ENCODE measurements around the gene NTSR1.

Gene NTSR1

GRCh38 chr20:62793757-62794006 is 85.0 kb downstream of the NTSR1 start:
- Mint-ChIP-seq H3K36me3 (ENCODE audit: low read depth) (peaks cover 12% of the 10 kb centered on the region), H3K27ac (no peak overlapping the region), H3K4me1 (peaks cover 25% of the 10 kb centered on the region), H3K27me3 (ENCODE audit: low read depth, poor library complexity) (peaks cover 40% of the 10 kb centered on the region), H3K4me3 (no peak overlapping the region), H3K9me3 (no peaks in the 10 kb centered on the region)
- TF ChIP-seq CTCF (IDR thresholded peaks at IDR 0.05), result no peak
- DNase-seq, result no peak

DNA sequence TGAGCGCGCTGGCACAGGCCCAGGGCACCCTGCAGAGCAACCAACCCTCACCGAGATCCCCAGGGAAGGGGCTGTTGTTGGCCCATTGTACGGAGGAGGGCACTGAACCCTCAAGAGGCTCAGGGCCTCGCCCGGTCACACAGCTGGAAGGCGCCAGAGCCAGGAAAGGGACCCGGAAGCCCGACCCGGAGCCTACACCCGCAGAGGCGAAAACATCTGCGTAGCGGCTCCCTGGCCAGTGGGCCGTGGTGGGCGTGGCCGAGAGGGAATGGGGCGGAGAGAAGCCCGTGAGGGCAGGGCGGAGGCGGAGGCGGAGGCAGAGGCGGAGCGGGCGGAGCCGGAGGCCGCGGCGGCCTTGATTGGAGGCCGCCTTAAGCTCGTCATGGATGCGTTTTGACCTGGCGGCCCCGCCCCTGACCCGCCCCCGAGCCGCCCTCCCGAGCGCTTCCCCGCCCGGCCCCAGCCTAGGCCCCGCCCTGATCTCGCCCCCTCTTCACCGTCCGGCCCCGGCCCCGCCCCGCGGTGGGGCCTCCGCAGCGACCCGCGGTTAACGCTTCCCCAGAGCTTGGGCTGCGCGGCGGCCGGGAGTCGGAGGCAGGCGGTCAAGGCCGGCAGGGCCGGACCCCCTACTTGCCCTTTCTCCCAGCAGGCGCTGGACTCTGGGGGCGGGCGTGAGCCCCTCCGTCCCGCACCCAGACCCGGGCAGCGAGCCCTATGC is 85.5 kb downstream of the NTSR1 start:
- DNase-seq, result peak; percentile 99
- peaks cover 17% of the 10 kb centered on the region for H3K36me3 Mint-ChIP-seq (ENCODE audit: low read depth)
- no peaks in the 10 kb centered on the region for H3K9me3 Mint-ChIP-seq
- H3K27me3 Mint-ChIP-seq (ENCODE audit: low read depth, poor library complexity), result peaks cover 37% of the 10 kb centered on the region
- peak overlapping the region; percentile 84 for H3K4me3 Mint-ChIP-seq
- TF ChIP-seq CTCF (IDR thresholded peaks at IDR 0.05), result no peak
- peaks cover 22% of the 10 kb centered on the region for H3K4me1 Mint-ChIP-seq
- H3K27ac Mint-ChIP-seq, result no peak overlapping the region

GRCh38 chr20:62795023-62795761 is 86.6 kb downstream of the NTSR1 start:
- no peak overlapping the region for H3K27ac Mint-ChIP-seq
- DNase-seq, result peak; percentile 79
- peaks cover 22% of the 10 kb centered on the region for H3K4me1 Mint-ChIP-seq

DNA sequence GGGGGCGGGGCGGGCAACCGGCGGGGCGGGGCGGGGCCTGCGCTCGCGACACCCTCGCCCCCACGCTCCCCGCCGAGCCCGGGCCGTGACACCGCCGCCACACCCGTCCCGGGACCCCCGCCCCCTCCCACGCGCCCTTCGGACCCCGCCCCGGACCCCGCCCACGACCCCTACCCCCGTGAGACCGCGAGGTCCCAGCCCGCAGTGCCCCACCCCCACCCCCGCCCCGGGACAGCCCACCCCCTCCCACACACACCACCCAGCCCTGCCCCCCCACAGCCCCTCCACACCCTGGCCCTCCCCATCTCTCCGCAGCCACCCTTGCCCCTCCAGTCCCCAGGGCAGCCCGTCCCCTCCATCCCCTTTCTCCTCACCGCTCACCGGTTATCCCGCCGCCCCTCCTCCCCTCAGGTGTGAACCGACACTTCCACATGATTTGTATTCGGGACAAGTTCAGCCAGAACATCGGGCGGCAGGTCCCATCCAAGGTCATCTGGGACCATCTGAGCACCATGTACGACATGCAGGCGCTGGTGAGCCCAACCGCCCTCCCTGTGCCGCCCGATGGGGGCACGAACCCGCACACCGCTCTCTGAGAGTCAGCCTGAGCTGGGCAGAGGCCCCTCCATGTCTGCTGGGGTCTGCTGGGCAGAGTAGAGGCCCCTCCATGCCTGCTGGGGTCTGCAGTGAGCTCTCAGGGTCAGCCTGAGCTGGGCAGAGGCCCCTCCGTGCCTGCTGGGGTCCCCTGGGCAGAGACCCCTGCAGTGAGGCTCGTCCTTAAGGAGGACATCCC is 88.3 kb downstream of the NTSR1 start:
- Mint-ChIP-seq H3K36me3 (ENCODE audit: low read depth) (peaks cover 40% of the 10 kb centered on the region), H3K27ac (no peak overlapping the region), H3K4me1 (peaks cover 19% of the 10 kb centered on the region), H3K4me3 (peak overlapping the region; percentile 83), H3K9me3 (no peaks in the 10 kb centered on the region), H3K27me3 (ENCODE audit: low read depth, poor library complexity) (peaks cover 24% of the 10 kb centered on the region)
- DNase-seq, result no peak
- TF ChIP-seq CTCF (IDR thresholded peaks at IDR 0.05), result no peak

More at GRCh38 chr20:62795023-62795761, 86.6 kb downstream of the NTSR1 start:
- no peaks in the 10 kb centered on the region for H3K9me3 Mint-ChIP-seq
- TF ChIP-seq CTCF (IDR thresholded peaks at IDR 0.05), result no peak
- H3K36me3 Mint-ChIP-seq (ENCODE audit: low read depth), result peaks cover 27% of the 10 kb centered on the region
- peak overlapping the region; percentile 84 for H3K4me3 Mint-ChIP-seq
- peaks cover 36% of the 10 kb centered on the region for H3K27me3 Mint-ChIP-seq (ENCODE audit: low read depth, poor library complexity)

DNA sequence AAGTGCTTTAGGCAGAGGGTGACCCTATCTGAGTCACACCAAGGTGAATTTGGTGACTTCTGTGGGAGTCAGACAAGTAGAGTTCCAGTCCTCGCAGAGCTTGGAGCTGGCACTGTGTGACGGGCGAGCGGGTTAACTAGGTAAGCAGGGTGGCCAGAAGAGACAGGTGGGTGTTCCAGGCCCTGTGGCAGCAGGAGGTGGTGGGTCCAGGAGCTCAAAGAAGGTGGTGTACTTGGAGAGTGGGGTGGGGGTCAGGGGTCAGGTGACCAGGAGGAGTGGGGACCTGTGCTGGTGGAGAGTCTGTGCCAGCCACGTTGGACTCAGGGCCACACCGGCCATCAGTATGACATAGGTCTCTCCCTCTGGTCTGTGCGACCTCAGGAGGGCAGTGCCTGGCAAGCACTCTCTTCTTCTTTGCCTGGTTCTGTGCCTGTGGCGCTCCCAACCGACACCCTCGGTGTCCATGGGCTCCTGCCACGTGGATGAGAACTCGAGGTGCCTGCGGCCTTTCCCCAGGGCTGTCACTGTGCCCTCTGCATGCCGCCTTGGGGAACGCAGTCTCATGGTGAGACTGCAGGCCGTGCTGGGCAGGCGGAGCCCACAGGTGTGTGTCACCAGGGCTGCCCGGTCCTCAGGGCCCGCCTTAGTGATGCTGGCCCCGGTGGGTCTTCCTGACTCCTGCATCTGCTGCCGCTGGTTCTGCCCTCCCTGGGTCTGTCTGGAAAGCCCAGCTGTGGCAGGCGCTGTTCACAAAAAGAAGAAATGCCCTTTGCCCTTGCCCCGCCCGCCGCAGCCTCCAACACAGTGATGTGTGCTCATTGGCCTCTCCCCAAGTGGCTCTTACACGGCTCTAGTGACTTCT is 89.3 kb downstream of the NTSR1 start:
- no peak for DNase-seq
- TF ChIP-seq CTCF (IDR thresholded peaks at IDR 0.05), result no peak
- Mint-ChIP-seq H3K27me3 (ENCODE audit: low read depth, poor library complexity) (peaks cover 23% of the 10 kb centered on the region), H3K4me3 (peak overlapping the region; percentile 83), H3K9me3 (no peaks in the 10 kb centered on the region), H3K27ac (peak overlapping the region; percentile 97), H3K4me1 (peaks cover 29% of the 10 kb centered on the region), H3K36me3 (ENCODE audit: low read depth) (peaks cover 40% of the 10 kb centered on the region)

Measured in nephron progenitor cell (in vitro differentiated cells).